Adrenal gland (tissue), 5 donors: ENCODE measurements around the gene GFRA1.

Experiments
- POLR2A ChIP-seq, 2 donors: fragments of 450-650 bp; IDR thresholded peaks; one replicate each; pipeline ENCODE4 v1.6.1; 2017; ENCODE audit warnings: antibody characterized with exemption in 2 of 2, mild to moderate bottlenecking in 2 of 2, moderate library complexity in 1 of 2
- TF ChIP-seq, protein P1 (sequence below), 6 experiments: fragments of 450-650 bp in 4 of 6; fragments of 200-600 bp in 2 of 6; sonication (generic) in 1 of 6; IDR thresholded peaks; 1 replicate in 5 of 6; 2 replicates in 1 of 6; pipeline versions ENCODE4 v1.5.1 to v1.8.0; 2016 to 2021; ENCODE audit warnings: antibody characterized with exemption in 6 of 6, mild to moderate bottlenecking in 2 of 6, moderate library complexity in 1 of 6
- donor health status: DM: no; HTN: no; CAD: no.

DNA sequence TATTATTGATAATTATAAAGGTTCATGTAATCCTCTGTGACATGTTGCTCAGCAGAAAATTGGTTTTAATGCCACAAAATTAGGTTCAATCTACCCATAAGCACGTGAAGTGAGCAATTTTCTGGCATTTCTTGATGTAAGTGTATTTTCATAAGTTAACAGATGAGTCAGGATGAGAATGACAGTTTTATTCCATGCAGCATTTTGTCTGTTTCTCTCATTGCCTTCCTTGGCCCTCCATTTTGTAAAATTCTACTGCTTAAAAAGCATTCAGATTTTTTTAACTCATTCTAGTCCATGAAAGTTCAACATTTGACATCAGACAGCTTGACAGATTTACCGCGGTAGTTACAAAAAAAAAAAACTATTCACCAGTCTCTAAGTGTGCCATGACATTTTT, 4.0 kb upstream of the GFRA1 start:
- no peak for TF ChIP-seq POLR2A (IDR thresholded peaks at IDR 0.05)
- TF ChIP-seq, protein P1, sequence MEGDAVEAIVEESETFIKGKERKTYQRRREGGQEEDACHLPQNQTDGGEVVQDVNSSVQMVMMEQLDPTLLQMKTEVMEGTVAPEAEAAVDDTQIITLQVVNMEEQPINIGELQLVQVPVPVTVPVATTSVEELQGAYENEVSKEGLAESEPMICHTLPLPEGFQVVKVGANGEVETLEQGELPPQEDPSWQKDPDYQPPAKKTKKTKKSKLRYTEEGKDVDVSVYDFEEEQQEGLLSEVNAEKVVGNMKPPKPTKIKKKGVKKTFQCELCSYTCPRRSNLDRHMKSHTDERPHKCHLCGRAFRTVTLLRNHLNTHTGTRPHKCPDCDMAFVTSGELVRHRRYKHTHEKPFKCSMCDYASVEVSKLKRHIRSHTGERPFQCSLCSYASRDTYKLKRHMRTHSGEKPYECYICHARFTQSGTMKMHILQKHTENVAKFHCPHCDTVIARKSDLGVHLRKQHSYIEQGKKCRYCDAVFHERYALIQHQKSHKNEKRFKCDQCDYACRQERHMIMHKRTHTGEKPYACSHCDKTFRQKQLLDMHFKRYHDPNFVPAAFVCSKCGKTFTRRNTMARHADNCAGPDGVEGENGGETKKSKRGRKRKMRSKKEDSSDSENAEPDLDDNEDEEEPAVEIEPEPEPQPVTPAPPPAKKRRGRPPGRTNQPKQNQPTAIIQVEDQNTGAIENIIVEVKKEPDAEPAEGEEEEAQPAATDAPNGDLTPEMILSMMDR (IDR thresholded peaks at IDR 0.05), result no peak
